HepG2 (cell line): ENCODE measurements around the gene OR2W1. TPM values are rescaled to one million over a fixed set of nuclear protein-coding genes. Genes with fewer than 3 reads are reported as not detected.

Experiments
- ATF2 ChIP-seq: sonication (generic); formaldehyde crosslinking; IDR thresholded peaks from 2 replicates; pipeline ENCODE4 v1.4.0; 2020; ENCODE audit warnings: missing genetic modification reagents
- CHCHD3 ChIP-seq: sonication (generic); formaldehyde crosslinking; IDR thresholded peaks from 2 replicates; pipeline ENCODE4 v1.8.0; 2022; ENCODE audit warnings: mild to moderate bottlenecking, missing genetic modification reagents, moderate library complexity
- CREB3 ChIP-seq: sonication (generic); formaldehyde crosslinking; IDR thresholded peaks from 2 replicates; pipeline ENCODE4 v1.5.0; 2020; ENCODE audit warnings: missing genetic modification reagents
- ERF ChIP-seq: IDR thresholded peaks from 2 replicates; pipeline ENCODE4 v1.6.1; 2018; ENCODE audit warnings: missing biosample characterization, missing genetic modification reagents
- GATAD2A ChIP-seq: IDR thresholded peaks from 2 replicates; pipeline ENCODE4 v1.6.1; 2016
- HNF4A ChIP-seq: sonication (generic); formaldehyde crosslinking; IDR thresholded peaks from 2 replicates; pipeline ENCODE4 v1.4.0; 2020; ENCODE audit warnings: missing genetic modification reagents
- IRF2 ChIP-seq: IDR thresholded peaks from 2 replicates; pipeline ENCODE4 v1.6.1; 2018; ENCODE audit warnings: missing genetic modification reagents, missing compliant biosample characterization
- LRRFIP1 ChIP-seq: sonication (generic); formaldehyde crosslinking; conservative IDR thresholded peaks from 2 replicates; pipeline ENCODE4 v1.4.0; 2020; ENCODE audit warnings: missing genetic modification reagents
- MIXL1 ChIP-seq: IDR thresholded peaks from 2 replicates; pipeline ENCODE4 v1.6.1; 2016
- NFKBIZ ChIP-seq: IDR thresholded peaks from 2 replicates; pipeline ENCODE4 v1.6.1; 2018; ENCODE audit warnings: missing genetic modification reagents, missing compliant biosample characterization
- SP2 ChIP-seq: sonication (generic); formaldehyde crosslinking; IDR thresholded peaks from 2 replicates; pipeline ENCODE4 v1.5.1; 2020; ENCODE audit warnings: mild to moderate bottlenecking, missing genetic modification reagents
- ZBTB34 ChIP-seq: sonication (generic); formaldehyde crosslinking; IDR thresholded peaks from 2 replicates; pipeline ENCODE4 v1.8.0; 2022; ENCODE audit warnings: mild to moderate bottlenecking, missing genetic modification reagents
- ZNF670 ChIP-seq: sonication (generic); formaldehyde crosslinking; IDR thresholded peaks from 2 replicates; pipeline ENCODE4 v1.8.0; 2022; ENCODE audit warnings: mild to moderate bottlenecking, missing genetic modification reagents, borderline replicate concordance
- ZNF780A ChIP-seq: sonication (generic); formaldehyde crosslinking; IDR thresholded peaks from 2 replicates; pipeline ENCODE4 v1.8.0; 2022; ENCODE audit warnings: mild to moderate bottlenecking, missing genetic modification reagents, moderate library complexity
- polyA plus RNA-seq, 8 experiments: library from polyadenylated mRNA; depleted of rRNA in 3 of 8; stranded (reverse) in 7 of 8; unstranded in 1 of 8; fragments of >200 nt; fragmentation: Illumina TruSeq in 4 of 8; extraction: Trizol in 4 of 8; gene quantifications; 2 replicates each; pipeline versions ENCODE4 v1.2.1 to v1.2.3, GENCODE V29; 2011 to 2016; ENCODE audit warnings: low read depth in 4 of 8, missing spikeins in 1 of 8, mixed read lengths in 1 of 8; ENCODE audit not compliant: insufficient read depth in 1 of 8
- total RNA-seq, 5 experiments: library from RNA; depleted of rRNA; stranded (reverse); fragments of >200 nt; fragmentation: Illumina TruSeq; extraction: Trizol; gene quantifications; 2 replicates each; pipeline ENCODE4 v1.2.3, GENCODE V29; 2016; ENCODE audit warnings: low read depth in 1 of 5
- TF ChIP-seq, protein P1 (sequence below): IDR thresholded peaks from 2 replicates; pipeline ENCODE4 v1.6.1; 2016; ENCODE audit warnings: low read depth, missing genetic modification reagents, missing compliant biosample characterization
- TF ChIP-seq, protein P2 (sequence below): sonication (generic); formaldehyde crosslinking; IDR thresholded peaks from 2 replicates; pipeline ENCODE4 v1.5.0; 2020; ENCODE audit warnings: missing genetic modification reagents, mild to moderate bottlenecking, borderline replicate concordance

Gene OR2W1
- total and polyA plus RNA-seq, 2 of the 13 experiments (the other 11 are each of a cell fraction or from before 2014, with no cell fraction given): not detected

DNA sequence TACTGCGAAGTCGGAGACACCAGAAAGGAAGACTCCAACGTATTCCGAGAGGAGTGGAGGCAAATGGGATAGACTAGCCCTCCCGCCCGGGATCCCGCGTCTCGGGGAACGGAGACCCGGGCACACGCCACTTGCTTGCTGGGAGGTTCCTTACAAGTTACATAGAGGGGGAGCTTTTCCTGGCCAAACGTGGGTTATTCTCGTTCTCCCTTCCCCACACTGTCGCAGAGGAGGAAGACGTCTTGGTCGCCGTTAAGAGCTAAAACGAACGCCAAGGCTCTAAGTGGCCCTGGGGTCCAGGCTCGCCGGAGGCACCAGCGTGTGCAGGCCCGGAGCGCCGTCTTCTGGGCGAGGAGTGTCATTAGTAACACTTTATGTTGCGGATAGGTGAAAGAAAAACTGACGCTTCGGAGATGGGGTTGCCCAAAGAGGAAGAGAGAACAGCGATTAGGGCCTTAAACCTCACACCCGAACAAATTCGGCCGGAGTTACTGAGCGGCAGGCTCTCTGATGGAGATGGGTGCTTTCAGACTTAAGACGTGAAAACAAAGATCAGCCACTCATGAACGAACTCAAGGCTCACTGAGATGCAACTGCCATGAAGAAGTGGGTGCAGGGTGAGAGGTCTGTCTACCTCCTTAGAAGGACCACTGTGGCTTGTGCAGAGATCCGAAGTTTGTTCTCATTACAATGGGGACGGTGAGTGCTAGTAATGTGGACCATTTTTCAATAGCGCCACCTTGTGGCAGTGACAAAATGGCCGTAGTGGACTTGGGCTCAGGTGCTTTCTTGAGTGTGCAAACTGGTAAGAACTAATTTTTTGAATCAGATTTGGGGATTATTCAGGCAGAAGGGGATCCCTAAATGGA is 28.2 kb downstream of the OR2W1 start (continued):
- TF ChIP-seq, protein P1, sequence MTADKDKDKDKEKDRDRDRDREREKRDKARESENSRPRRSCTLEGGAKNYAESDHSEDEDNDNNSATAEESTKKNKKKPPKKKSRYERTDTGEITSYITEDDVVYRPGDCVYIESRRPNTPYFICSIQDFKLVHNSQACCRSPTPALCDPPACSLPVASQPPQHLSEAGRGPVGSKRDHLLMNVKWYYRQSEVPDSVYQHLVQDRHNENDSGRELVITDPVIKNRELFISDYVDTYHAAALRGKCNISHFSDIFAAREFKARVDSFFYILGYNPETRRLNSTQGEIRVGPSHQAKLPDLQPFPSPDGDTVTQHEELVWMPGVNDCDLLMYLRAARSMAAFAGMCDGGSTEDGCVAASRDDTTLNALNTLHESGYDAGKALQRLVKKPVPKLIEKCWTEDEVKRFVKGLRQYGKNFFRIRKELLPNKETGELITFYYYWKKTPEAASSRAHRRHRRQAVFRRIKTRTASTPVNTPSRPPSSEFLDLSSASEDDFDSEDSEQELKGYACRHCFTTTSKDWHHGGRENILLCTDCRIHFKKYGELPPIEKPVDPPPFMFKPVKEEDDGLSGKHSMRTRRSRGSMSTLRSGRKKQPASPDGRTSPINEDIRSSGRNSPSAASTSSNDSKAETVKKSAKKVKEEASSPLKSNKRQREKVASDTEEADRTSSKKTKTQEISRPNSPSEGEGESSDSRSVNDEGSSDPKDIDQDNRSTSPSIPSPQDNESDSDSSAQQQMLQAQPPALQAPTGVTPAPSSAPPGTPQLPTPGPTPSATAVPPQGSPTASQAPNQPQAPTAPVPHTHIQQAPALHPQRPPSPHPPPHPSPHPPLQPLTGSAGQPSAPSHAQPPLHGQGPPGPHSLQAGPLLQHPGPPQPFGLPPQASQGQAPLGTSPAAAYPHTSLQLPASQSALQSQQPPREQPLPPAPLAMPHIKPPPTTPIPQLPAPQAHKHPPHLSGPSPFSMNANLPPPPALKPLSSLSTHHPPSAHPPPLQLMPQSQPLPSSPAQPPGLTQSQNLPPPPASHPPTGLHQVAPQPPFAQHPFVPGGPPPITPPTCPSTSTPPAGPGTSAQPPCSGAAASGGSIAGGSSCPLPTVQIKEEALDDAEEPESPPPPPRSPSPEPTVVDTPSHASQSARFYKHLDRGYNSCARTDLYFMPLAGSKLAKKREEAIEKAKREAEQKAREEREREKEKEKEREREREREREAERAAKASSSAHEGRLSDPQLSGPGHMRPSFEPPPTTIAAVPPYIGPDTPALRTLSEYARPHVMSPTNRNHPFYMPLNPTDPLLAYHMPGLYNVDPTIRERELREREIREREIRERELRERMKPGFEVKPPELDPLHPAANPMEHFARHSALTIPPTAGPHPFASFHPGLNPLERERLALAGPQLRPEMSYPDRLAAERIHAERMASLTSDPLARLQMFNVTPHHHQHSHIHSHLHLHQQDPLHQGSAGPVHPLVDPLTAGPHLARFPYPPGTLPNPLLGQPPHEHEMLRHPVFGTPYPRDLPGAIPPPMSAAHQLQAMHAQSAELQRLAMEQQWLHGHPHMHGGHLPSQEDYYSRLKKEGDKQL: no peak
- TF ChIP-seq GATAD2A (CRISPR knock-in tag) (no peak; the same call in 1 of the 2 replicates), CHCHD3 (CRISPR knock-in tag) (0 out of 2 replicates have a peak, but pooled peaks have one; percentile 60), SP2 (CRISPR knock-in tag) (no peak), ZNF670 (CRISPR knock-in tag) (0 out of 2 replicates have a peak, but pooled peaks have one; percentile 41), ZNF780A (CRISPR knock-in tag) (no peak), HNF4A (CRISPR knock-in tag) (peak; percentile 25; the same call in 1 of the 2 replicates), ATF2 (CRISPR knock-in tag) (peak; percentile 34; the same call in 1 of the 2 replicates), LRRFIP1 (CRISPR knock-in tag) (no peak), IRF2 (CRISPR knock-in tag) (peak; percentile 47; the same call in 1 of the 2 replicates), CREB3 (0 out of 2 replicates have a peak, but pooled peaks have one; percentile 8), ERF (CRISPR knock-in tag) (peak; percentile 73), NFKBIZ (0 out of 2 replicates have a peak, but pooled peaks have one; percentile 52), MIXL1 (CRISPR knock-in tag) (peak; percentile 75), ZBTB34 (CRISPR knock-in tag) (0 out of 2 replicates have a peak, but pooled peaks have one; percentile 57)
- TF ChIP-seq, protein P2, sequence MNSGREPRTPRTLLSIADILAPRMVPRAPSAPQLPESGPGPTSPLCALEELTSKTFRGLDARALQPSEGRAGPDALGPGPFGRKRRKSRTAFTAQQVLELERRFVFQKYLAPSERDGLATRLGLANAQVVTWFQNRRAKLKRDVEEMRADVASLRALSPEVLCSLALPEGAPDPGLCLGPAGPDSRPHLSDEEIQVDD (CRISPR knock-in tag): no peak
